HG03460 (cell line): Measurements from ENCODE around the gene CACNB4.

ENCODE experiments used
- ATAC-seq: cut with Tn5 transposase; IDR thresholded peaks from one replicate; pipeline ENCODE4 v1.9.1; 2021; ENCODE audit not compliant: unreplicated experiment

CACNB4 gene

GRCh38 chr2:151792589-151792988, 306.3 kb downstream of the CACNB4 start:
- no peak for ATAC-seq

GRCh38 chr2:151791545-151791944, 307.3 kb downstream of the CACNB4 start:
- ATAC-seq, result no peak

- no peak for ATAC-seq
Measured at GRCh38 chr2:151790689-151791088, 308.2 kb downstream of the CACNB4 start.

GRCh38 chr2:151789055-151789834, 309.6 kb downstream of the CACNB4 start:
- no peak for ATAC-seq

GRCh38 chr2:151786483-151786882, 312.4 kb downstream of the CACNB4 start:
- ATAC-seq, result no peak

GRCh38 chr2:151786077-151786476, 312.8 kb downstream of the CACNB4 start:
- ATAC-seq, result no peak

- no peak for ATAC-seq
Measured at GRCh38 chr2:151783133-151783520, 315.7 kb downstream of the CACNB4 start.
